IMR-90 (cell line): ENCODE data around the gene PIGW. TPM values are rescaled to one million over a fixed set of nuclear protein-coding genes. Genes with fewer than 3 reads are reported as not detected.

Experiments used
- ATAC-seq: fragments of 200-7000 bp; cut with Tn5 transposase; 2 replicates; pipeline ENCODE4 v1.9.1; 2020; ENCODE audit warnings: low read depth, mild to moderate bottlenecking, moderate library complexity
- BruUV-seq: library from RNA; stranded (reverse); fragments of 400-500 nt; replicated peaks from 2 replicates; lab custom pipeline; 2021; lab: Mats Ljungman, UMichigan
- CTCF ChIA-PET: fragments of 300-600 bp; formaldehyde crosslinking; extraction: SDS; loops from one replicate; lab custom pipeline; 2021; ENCODE audit warnings: antibody characterized with exemption; lab: Yijun Ruan, JAX
- POLR2A ChIA-PET: fragments of 300-600 bp; sonication (Branson Sonifier 250); formaldehyde crosslinking; loops from one replicate; lab custom pipeline; 2022; ENCODE audit warnings: antibody characterized with exemption; ENCODE audit not compliant: unreplicated experiment; lab: Charles Lee
- DNase-seq: peaks from one replicate; pipeline ENCODE4 v3.0.0; 2013
- H2AFZ ChIP-seq: replicated peaks from 2 replicates; pipeline ENCODE3; 2013; ENCODE audit warnings: low read length, mild to moderate bottlenecking; ENCODE audit not compliant: poor library complexity
- H2AK5ac ChIP-seq: 2 replicates; pipeline ENCODE4 v1.6.1; 2013; ENCODE audit warnings: low read depth, low read length, inconsistent platforms
- H2AK9ac ChIP-seq: replicated peaks from 2 replicates; pipeline ENCODE3; 2013; ENCODE audit warnings: mild to moderate bottlenecking, low read depth, low read length, moderate library complexity; ENCODE audit not compliant: poor library complexity
- H2BK120ac ChIP-seq: 2 replicates; pipeline ENCODE4 v1.6.1; 2013; ENCODE audit warnings: low read depth, low read length, inconsistent platforms
- H2BK15ac ChIP-seq: 3 replicates; pipeline ENCODE4 v1.6.1; 2013; ENCODE audit warnings: low read depth, low read length, inconsistent platforms
- H2BK20ac ChIP-seq: 2 replicates; pipeline ENCODE4 v1.6.1; 2013; ENCODE audit warnings: low read depth, mild to moderate bottlenecking, inconsistent platforms, low read length, moderate library complexity
- H2BK5ac ChIP-seq: 2 replicates; pipeline ENCODE4 v1.6.1; 2013; ENCODE audit warnings: mild to moderate bottlenecking, low read depth, low read length, inconsistent platforms; ENCODE audit not compliant: poor library complexity, severe bottlenecking
- H3K14ac ChIP-seq: replicated peaks from 2 replicates; pipeline ENCODE4 v1.6.1; 2013; ENCODE audit warnings: low read depth, low read length, inconsistent platforms
- H3K18ac ChIP-seq: 2 replicates; pipeline ENCODE4 v1.6.1; 2013; ENCODE audit warnings: low read depth, low read length, control low read depth
- H3K23ac ChIP-seq: 2 replicates; pipeline ENCODE4 v1.6.1; 2013; ENCODE audit warnings: low read depth, low read length, inconsistent platforms
- H3K27ac ChIP-seq: 2 replicates; pipeline ENCODE4 v1.5.1; 2013; ENCODE audit warnings: mild to moderate bottlenecking, control low read depth, low read length; ENCODE audit not compliant: insufficient read depth
- H3K27me3 ChIP-seq: 2 replicates; pipeline ENCODE4 v1.6.1; 2013; ENCODE audit warnings: low read length; ENCODE audit not compliant: control insufficient read depth, insufficient read depth
- H3K36me3 ChIP-seq: 2 replicates; pipeline ENCODE4 v1.6.1; 2013; ENCODE audit warnings: low read length, mixed read lengths; ENCODE audit not compliant: control insufficient read depth, insufficient read depth
- H3K4ac ChIP-seq: 2 replicates; pipeline ENCODE4 v1.6.1; 2013; ENCODE audit warnings: low read depth, low read length, inconsistent platforms
- H3K4me1 ChIP-seq: 2 replicates; pipeline ENCODE4 v1.6.1; 2013; ENCODE audit warnings: low read length, mixed read lengths; ENCODE audit not compliant: control insufficient read depth, insufficient read depth
- H3K4me2 ChIP-seq: 2 replicates; pipeline ENCODE4 v1.6.1; 2013; ENCODE audit warnings: low read depth, mild to moderate bottlenecking, control low read depth, low read length, moderate library complexity
- H3K4me3 ChIP-seq: 2 replicates; pipeline ENCODE4 v1.5.1; 2013; ENCODE audit warnings: low read depth, mild to moderate bottlenecking, control low read depth, low read length, moderate library complexity; ENCODE audit not compliant: insufficient read depth
- H3K56ac ChIP-seq: 2 replicates; pipeline ENCODE4 v1.6.1; 2013; ENCODE audit warnings: low read length, inconsistent platforms; ENCODE audit not compliant: insufficient read depth; ENCODE audit errors: extremely low read depth
- H3K79me1 ChIP-seq, 2 experiments: 2 replicates each; pipeline ENCODE4 v1.6.1; 2013; ENCODE audit warnings: low read length in 2 of 2, inconsistent platforms in 1 of 2, low read depth in 1 of 2
- H3K9ac ChIP-seq: 2 replicates; pipeline ENCODE4 v1.6.1; 2013; ENCODE audit warnings: low read depth, low read length, control low read depth
- H3K9me1 ChIP-seq: 2 replicates; pipeline ENCODE4 v1.6.1; 2013; ENCODE audit warnings: low read length, inconsistent platforms; ENCODE audit not compliant: insufficient read depth
- H3K9me3 ChIP-seq: 2 replicates; pipeline ENCODE4 v1.6.1; 2013; ENCODE audit warnings: low read length; ENCODE audit not compliant: control insufficient read depth, insufficient read depth
- H4K20me1 ChIP-seq: 2 replicates; pipeline ENCODE4 v1.6.1; 2013; ENCODE audit warnings: low read length, inconsistent platforms; ENCODE audit not compliant: insufficient read depth
- H4K5ac ChIP-seq: 2 replicates; pipeline ENCODE4 v1.6.1; 2013; ENCODE audit warnings: mild to moderate bottlenecking, low read depth, low read length, control low read depth
- H4K8ac ChIP-seq, 2 experiments: 2 replicates each; pipeline ENCODE4 v1.6.1; 2013; ENCODE audit warnings: low read depth in 2 of 2, low read length in 2 of 2, control low read depth in 1 of 2, inconsistent platforms in 1 of 2
- H4K91ac ChIP-seq: 2 replicates; pipeline ENCODE4 v1.6.1; 2013; ENCODE audit warnings: low read depth, low read length, inconsistent platforms; ENCODE audit not compliant: insufficient read depth
- CHD1 ChIP-seq: IDR thresholded peaks from 2 replicates; pipeline ENCODE4 v1.6.1; 2012; ENCODE audit warnings: low read depth, low read length, improper control_type of control experiment
- FOS ChIP-seq: fragments of 150-350 bp; IDR thresholded peaks from 2 replicates; pipeline ENCODE4 v1.6.1; 2016; ENCODE audit warnings: low read depth, low read length
- MAFK ChIP-seq: IDR thresholded peaks from 2 replicates; pipeline ENCODE4 v1.6.1; 2012; ENCODE audit warnings: low read depth, low read length, improper control_type of control experiment
- WGBS, 2 experiments: methylation state at CpG; one replicate each; pipeline versions ENCODE4 v1.1.5 to v1.1.7; 2013; ENCODE audit warnings: missing lambda C conversion rate in 2 of 2; ENCODE audit not compliant: insufficient read length in 1 of 2; ENCODE audit errors: extremely low coverage in 2 of 2; 5-methylcytosine and 5-hydroxymethylcytosine counted together
- dilution Hi-C: fragments of 300-500 bp; cut with HindIII; formaldehyde crosslinking; loops from one replicate; pipeline ENCODE4 v1.14.3; 2018; ENCODE audit warnings: low sequenced_read_pairs; ENCODE audit not compliant: unreplicated experiment
- in situ Hi-C: fragments of 300-500 bp; cut with MboI; formaldehyde crosslinking; loops from 3 replicates; pipeline ENCODE4 v1.14.3; 2019; ENCODE audit warnings: low sequenced_read_pairs, inconsistent platforms, mixed read lengths
- intact Hi-C: fragments of 100-400 bp; cut with micrococcal nuclease; formaldehyde crosslinking; loops from 2 replicates; pipeline ENCODE4 v1.10.0; 2022
- polyA plus RNA-seq, 3 experiments: library from polyadenylated mRNA; depleted of rRNA; stranded (reverse); fragments of >200 nt; gene quantifications; 2 replicates each; pipeline ENCODE4 v1.2.3, GENCODE V29; 2012; ENCODE audit warnings: low replicate concordance in 1 of 3
- total RNA-seq: library from RNA; depleted of rRNA; stranded (reverse); fragments of >200 nt; gene quantifications from 2 replicates; pipeline ENCODE4 v1.2.3, GENCODE V29; 2012

The PIGW gene
- total and polyA plus RNA-seq, 2 of the 4 experiments (the other 2 are of a cell fraction): 4.5 to 5.5 TPM

DNA sequence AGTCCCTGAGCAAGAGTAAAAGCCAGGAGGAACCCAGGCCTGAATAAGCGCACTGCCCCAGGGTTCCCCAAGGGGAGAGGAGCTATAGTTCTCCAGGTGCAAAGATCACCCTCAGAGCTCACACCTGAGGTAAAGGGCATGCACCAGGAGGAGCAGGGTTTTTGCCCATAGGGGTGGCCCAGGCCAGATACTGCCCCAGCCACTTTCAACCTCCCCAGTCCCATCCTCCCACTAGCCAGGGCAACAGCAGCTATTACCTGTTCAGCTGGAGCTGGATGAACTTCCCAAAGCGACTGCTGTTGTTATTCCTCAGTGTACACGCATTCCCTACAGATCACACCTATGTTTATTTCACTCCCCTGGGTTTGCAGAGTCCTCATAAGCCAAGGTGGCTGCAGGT, 19.9 kb upstream of the PIGW start:
- ATAC-seq (no peak), DNase-seq (no peak)
- Histone ChIP-seq H3K4me1 (no peaks in the 10 kb centered on the region), H4K91ac (no peak overlapping the region), H3K4ac (no peak overlapping the region), H4K8ac (no peak overlapping the region), H2BK20ac (no peak overlapping the region), H3K9ac (no peak overlapping the region), H3K9me1 (peaks cover 15% of the 10 kb centered on the region), H3K56ac (no peak overlapping the region), H4K20me1 (no peaks in the 10 kb centered on the region), H2BK5ac (no peak overlapping the region), H2BK120ac (no peak overlapping the region), H3K4me3 (no peak overlapping the region), H2BK15ac (no peak overlapping the region), H3K27ac (no peak overlapping the region), H3K4me2 (no peak overlapping the region), H3K23ac (no peak overlapping the region), H3K36me3 (peaks cover 31% of the 10 kb centered on the region), H3K9me3 (no peaks in the 10 kb centered on the region), H2AK5ac (no peak overlapping the region), H3K79me1 (no peaks in the 10 kb centered on the region), H4K5ac (no peak overlapping the region), H3K18ac (no peak overlapping the region), H3K27me3 (no peaks in the 10 kb centered on the region), H2AFZ (no peak overlapping the region), H3K14ac (no peak overlapping the region), H2AK9ac (no peak overlapping the region)
- BruUV-seq: no TSS peak
- no CpG with 5 or more reads among the region's 3 CpGs for WGBS, 2 experiments
- in situ Hi-C loops: no loop called here
- TF ChIP-seq FOS (no peak), CHD1 (no peak), MAFK (no peak)
- dilution Hi-C loops: no loop called here
- intact Hi-C loops: no loop called here
- ChIA-PET POLR2A (no interaction called here), CTCF (no interaction called here)
